Measurements from ENCODE around the gene ANKRD52.
A peak's percentile ranks its signal among the peaks of the same experiment; 100 is the strongest.
"Not testable (repeated sequence)": the region's sequence is repeated elsewhere in the genome, so short reads cannot be mapped to it uniquely, and the experiment has no call there.

Gene ANKRD52

GRCh38 chr12:56272468-56272867 is 14.3 kb upstream of the ANKRD52 start:
- not testable (repeated sequence) for DNase-seq (ENCODE audit: low read depth in 2 of 2)

GRCh38 chr12:56271031-56271430 is 12.8 kb upstream of the ANKRD52 start:
- no peak for DNase-seq (ENCODE audit: low read depth in 2 of 2)

GRCh38 chr12:56267443-56268071 is 9.4 kb upstream of the ANKRD52 start:
- DNase-seq (ENCODE audit: low read depth in 2 of 2): no peak

GRCh38 chr12:56266693-56267442 is 8.7 kb upstream of the ANKRD52 start, which contains the start of gene COQ10A:
Gene COQ10A (plus strand): TSS chr12:56266942. CDS start chr12:56267119, 177 bp downstream.
- DNase-seq (ENCODE audit: low read depth in 2 of 2): peak; percentile 62 to 65

- DNase-seq (ENCODE audit: low read depth in 2 of 2): not testable (repeated sequence)
Observed at GRCh38 chr12:56266068-56266692, 8.0 kb upstream of the ANKRD52 start.

- DNase-seq (ENCODE audit: low read depth in 2 of 2): not testable (repeated sequence)
Observed at GRCh38 chr12:56262955-56263354, 4.8 kb upstream of the ANKRD52 start.

GRCh38 chr12:56261503-56262232 is 3.5 kb upstream of the ANKRD52 start:
- DNase-seq (ENCODE audit: low read depth in 2 of 2): peak; percentile 65 to 69

GRCh38 chr12:56260921-56261320 is 2.7 kb upstream of the ANKRD52 start:
- no peak for DNase-seq (ENCODE audit: low read depth in 2 of 2)

GRCh38 chr12:56260380-56260779 is 2.2 kb upstream of the ANKRD52 start:
- no peak for DNase-seq (ENCODE audit: low read depth in 2 of 2)

GRCh38 chr12:56258820-56259183 is 618 bp upstream of the ANKRD52 start:
- DNase-seq (ENCODE audit: low read depth in 2 of 2): no peak

GRCh38 chr12:56257491-56258067 is 605 bp downstream of the ANKRD52 start:
- DNase-seq (ENCODE audit: low read depth in 2 of 2): no peak

GRCh38 chr12:56257071-56257470 is 1.1 kb downstream of the ANKRD52 start:
- no peak for DNase-seq (ENCODE audit: low read depth in 2 of 2)

- no peak for DNase-seq (ENCODE audit: low read depth in 2 of 2)
Observed at GRCh38 chr12:56256326-56256960, 1.7 kb downstream of the ANKRD52 start.

GRCh38 chr12:56255671-56256070 is 2.5 kb downstream of the ANKRD52 start:
- DNase-seq (ENCODE audit: low read depth in 2 of 2): no peak

GRCh38 chr12:56253091-56253490 is 5.1 kb downstream of the ANKRD52 start:
- no peak for DNase-seq (ENCODE audit: low read depth in 2 of 2)

- no peak for DNase-seq (ENCODE audit: low read depth in 2 of 2)
Observed at GRCh38 chr12:56252649-56253048, 5.5 kb downstream of the ANKRD52 start.

- DNase-seq (ENCODE audit: low read depth in 2 of 2): no peak
Observed at GRCh38 chr12:56248711-56249110, 9.5 kb downstream of the ANKRD52 start.

GRCh38 chr12:56247923-56248322 is 10.3 kb downstream of the ANKRD52 start:
- DNase-seq (ENCODE audit: low read depth in 2 of 2): no peak

GRCh38 chr12:56244494-56244893 is 13.7 kb downstream of the ANKRD52 start:
- no peak for DNase-seq (ENCODE audit: low read depth in 2 of 2)

GRCh38 chr12:56243731-56244181 is 14.4 kb downstream of the ANKRD52 start:
- no peak for DNase-seq (ENCODE audit: low read depth in 2 of 2)

GRCh38 chr12:56242986-56243385 is 15.2 kb downstream of the ANKRD52 start:
- DNase-seq (ENCODE audit: low read depth in 2 of 2): no peak

Measured in fibroblast of skin of left quadriceps (primary cell).